Measurements from ENCODE around the gene LYRM1. TPM values are rescaled to one million over a fixed set of nuclear protein-coding genes. Genes with fewer than 3 reads are reported as not detected.

LYRM1 gene
- total RNA-seq, 4 donors from 2014 or later: 30.6 to 67.3 (median 39.4) TPM

DNA sequence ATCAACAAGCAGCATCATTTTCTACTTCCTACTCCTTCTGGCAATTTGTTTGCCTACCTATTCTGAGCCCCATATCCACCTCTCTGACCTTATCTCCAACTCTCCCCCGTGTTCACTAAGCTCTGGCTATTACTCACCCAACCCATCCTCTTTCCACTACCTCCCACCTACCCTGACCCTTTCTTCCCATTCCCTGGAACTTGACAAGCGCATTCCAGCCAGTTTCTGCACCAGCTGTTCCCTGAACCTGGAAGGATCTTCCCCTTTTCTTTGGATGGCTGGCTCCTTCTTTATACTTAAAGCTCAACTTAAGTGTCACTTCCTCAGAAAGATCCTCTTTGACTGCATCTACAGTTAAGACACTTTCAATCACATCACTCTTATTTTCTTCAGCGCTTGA, 2.6 kb upstream of the LYRM1 start:
- peak overlapping the region; percentile 12 to 100 (median 92) for H3K27ac ChIP-seq
- DNase-seq (ENCODE audit: low spot score in 2 of 2): no peak
- WGBS, 2 donors: 72 to 76% methylated on average over 3 of the region's 3 CpGs
- peaks cover 0 to 74% (median 31%) of the 10 kb centered on the region in 4 donors for H3K4me1 ChIP-seq
- peak overlapping the region in 1 of 4 donors; percentile 63 for H3K4me3 ChIP-seq
- TF ChIP-seq POLR2A (IDR thresholded peaks at IDR 0.05): no peak
- no peak for TF ChIP-seq EP300 (IDR thresholded peaks at IDR 0.05)
- TF ChIP-seq CTCF (IDR thresholded peaks at IDR 0.05): no peak
- no peaks in the 10 kb centered on the region for H3K9me3 ChIP-seq
- peaks cover 0 to 26% (median 0%) of the 10 kb centered on the region in 3 donors for H3K36me3 ChIP-seq
- H3K27me3 ChIP-seq: no peaks in the 10 kb centered on the region

DNA sequence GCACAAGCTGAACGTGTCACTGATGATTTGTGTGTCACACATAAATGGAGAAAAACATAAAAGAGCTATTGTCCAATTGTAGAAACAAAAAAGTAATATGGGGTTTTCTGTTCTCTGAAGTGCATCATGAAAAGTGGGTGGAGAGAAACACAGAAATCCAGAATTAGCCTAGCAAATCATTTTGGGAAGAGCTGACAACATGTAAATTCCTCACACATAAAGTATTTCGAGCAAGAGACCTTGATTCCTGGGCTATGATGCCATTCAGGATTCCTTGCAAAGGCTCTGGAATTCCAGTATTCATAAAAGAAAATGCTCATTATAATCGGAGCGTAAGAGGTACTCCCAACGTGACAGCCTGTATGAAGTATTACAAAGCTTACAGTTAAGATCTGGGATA, 1.5 kb upstream of the LYRM1 start:
- Histone ChIP-seq H3K9me3 (no peaks in the 10 kb centered on the region), H3K36me3 (peaks cover 0 to 19% (median 0%) of the 10 kb centered on the region in 3 donors), H3K27ac (peak overlapping the region; percentile 91 to 100 (median 95)), H3K4me3 (peak overlapping the region; percentile 55 to 88 (median 74)), H3K27me3 (no peaks in the 10 kb centered on the region), H3K4me1 (peaks cover 0 to 79% (median 40%) of the 10 kb centered on the region in 4 donors)
- 7 to 12% methylated on average over 5 of the region's 5 CpGs for WGBS, 2 donors
- TF ChIP-seq EP300 (IDR thresholded peaks at IDR 0.05): peak in 1 of 2 donors; percentile 17
- TF ChIP-seq CTCF (IDR thresholded peaks at IDR 0.05): no peak
- no peak for DNase-seq (ENCODE audit: low spot score in 2 of 2)

GRCh38 chr16:20899477-20900298, 883 bp upstream of the LYRM1 start:
- TF ChIP-seq EP300 (IDR thresholded peaks at IDR 0.05) (no peak), POLR2A (IDR thresholded peaks at IDR 0.05) (peak in 1 of 2 donors; percentile 8), CTCF (IDR thresholded peaks at IDR 0.05) (no peak)
- WGBS, 2 donors: 0 to 1% methylated on average over 23 of the region's 23 CpGs
- Histone ChIP-seq H3K27me3 (no peaks in the 10 kb centered on the region), H3K4me3 (peak overlapping the region; percentile 55 to 88 (median 74)), H3K9me3 (no peaks in the 10 kb centered on the region), H3K4me1 (peaks cover 0 to 79% (median 44%) of the 10 kb centered on the region in 4 donors), H3K36me3 (peaks cover 0 to 13% (median 0%) of the 10 kb centered on the region in 3 donors), H3K27ac (peak overlapping the region; percentile 91 to 100 (median 95))
- peak in 1 of 2 donors; percentile 18 for DNase-seq (ENCODE audit: low spot score in 2 of 2)

DNA sequence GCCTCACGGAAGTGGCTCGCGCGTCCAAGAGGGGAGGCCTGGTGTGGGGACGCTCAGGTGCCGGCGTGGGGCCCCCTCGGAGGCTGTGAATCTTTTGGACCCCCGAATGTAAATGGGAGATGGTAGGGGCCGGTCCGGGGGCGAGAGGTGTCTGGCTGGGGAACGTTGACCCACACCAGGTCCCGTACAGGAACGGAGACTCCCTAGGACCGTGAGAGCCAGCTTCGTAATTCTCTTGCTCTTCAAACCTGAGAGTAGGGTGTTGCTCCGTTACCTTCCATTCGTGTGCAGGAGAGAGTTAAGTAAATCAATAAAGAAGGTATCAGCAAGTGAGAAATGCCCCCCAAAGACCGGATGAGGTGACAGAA, 481 bp downstream of the LYRM1 start:
- peaks cover 0 to 3% (median 0%) of the 10 kb centered on the region in 3 donors for H3K36me3 ChIP-seq
- peak overlapping the region; percentile 55 to 88 (median 74) for H3K4me3 ChIP-seq
- peaks cover 3 to 80% (median 57%) of the 10 kb centered on the region in 4 donors for H3K4me1 ChIP-seq
- no peaks in the 10 kb centered on the region for H3K27me3 ChIP-seq
- no peak for TF ChIP-seq CTCF (IDR thresholded peaks at IDR 0.05)
- TF ChIP-seq EP300 (IDR thresholded peaks at IDR 0.05): no peak
- no peak for TF ChIP-seq POLR2A (IDR thresholded peaks at IDR 0.05)
- H3K9me3 ChIP-seq: no peaks in the 10 kb centered on the region
- no peak for DNase-seq (ENCODE audit: low spot score in 2 of 2)
- H3K27ac ChIP-seq: peak overlapping the region; percentile 91 to 100 (median 95)
- 0% methylated on average over 14 to 20 of the region's 20 CpGs for WGBS, 2 donors

- TF ChIP-seq CTCF (IDR thresholded peaks at IDR 0.05): no peak
- no peak for TF ChIP-seq EP300 (IDR thresholded peaks at IDR 0.05)
- peak in 1 of 2 donors; percentile 1 for TF ChIP-seq POLR2A (IDR thresholded peaks at IDR 0.05)
- Histone ChIP-seq H3K4me3 (peak overlapping the region; percentile 55 to 88 (median 74)), H3K36me3 (no peaks in the 10 kb centered on the region), H3K27ac (peak overlapping the region; percentile 91 to 100 (median 95)), H3K27me3 (no peaks in the 10 kb centered on the region), H3K9me3 (no peaks in the 10 kb centered on the region), H3K4me1 (peaks cover 3 to 80% (median 62%) of the 10 kb centered on the region in 4 donors)
- WGBS, 2 donors: 28 to 41% methylated on average over 27 of the region's 27 CpGs
- peak; percentile 34 to 44 for DNase-seq (ENCODE audit: low spot score in 2 of 2)
These were observed 1.0 kb downstream of the LYRM1 start for GRCh38 chr16:20901436-20902112.

Measured in tibial nerve (tissue), 4 donors.